H7 (cell line): ENCODE measurements around the gene TBC1D22B. TPM values are rescaled to one million over a fixed set of nuclear protein-coding genes. Genes with fewer than 3 reads are reported as not detected.

Source experiments
- DNase-seq: peaks from one replicate; pipeline ENCODE4 v3.0.0; 2012
- H3K27me3 ChIP-seq: 2 replicates; pipeline ENCODE4 v1.6.0; 2011; ENCODE audit warnings: mild to moderate bottlenecking, low read length; ENCODE audit not compliant: control insufficient read depth, insufficient read depth
- H3K36me3 ChIP-seq: replicated peaks from 2 replicates; pipeline ENCODE4 v1.5.1; 2011; ENCODE audit warnings: low read length; ENCODE audit not compliant: control insufficient read depth, insufficient read depth
- H3K4me3 ChIP-seq: 2 replicates; pipeline ENCODE4 v1.5.1; 2011; ENCODE audit warnings: low read depth, mild to moderate bottlenecking, control low read depth, low read length, moderate library complexity; ENCODE audit not compliant: insufficient read depth
- total RNA-seq: library from RNA; depleted of rRNA; stranded (reverse); fragments of >200 nt; shearing (Covaris generic); gene quantifications from 2 replicates; pipeline ENCODE4 v1.2.3, GENCODE V29; 2014; rRNA removed

TBC1D22B gene
- total RNA-seq = 14.5 and 17.5 TPM in 2 replicates

- Histone ChIP-seq H3K36me3 (no peaks in the 10 kb centered on the region), H3K27me3 (no peaks in the 10 kb centered on the region), H3K4me3 (peak within 1 kb of the TSS; percentile 88)
- peak; percentile 96 for DNase-seq
These were observed at the start of gene TBC1D22B, which contains the start of gene TMEM217 for GRCh38 chr6:37257634-37258404. Gene TBC1D22B, plus strand, starts transcription at chr6:37257772. Its CDS starts 146 bp downstream, at chr6:37257918. Gene TMEM217, minus strand, starts transcription at chr6:37258144. Its CDS starts 39,114 bp downstream, at chr6:37219030.

GRCh38 chr6:37207903-37208456, 49.6 kb upstream of the TBC1D22B start:
- H3K4me3 ChIP-seq = no peak overlapping the region
- no peaks in the 10 kb centered on the region for H3K27me3 ChIP-seq
- no peaks in the 10 kb centered on the region for H3K36me3 ChIP-seq
- peak; percentile 84 for DNase-seq

GRCh38 chr6:37208793-37209192, 48.8 kb upstream of the TBC1D22B start:
- no peak for DNase-seq

GRCh38 chr6:37209461-37210205, 47.9 kb upstream of the TBC1D22B start:
- Histone ChIP-seq H3K36me3 (no peaks in the 10 kb centered on the region), H3K4me3 (no peak overlapping the region), H3K27me3 (no peaks in the 10 kb centered on the region)
- DNase-seq = no peak

More at GRCh38 chr6:37208793-37209192, 48.8 kb upstream of the TBC1D22B start:
- no peaks in the 10 kb centered on the region for H3K36me3 ChIP-seq
- no peak overlapping the region for H3K4me3 ChIP-seq
- H3K27me3 ChIP-seq = no peaks in the 10 kb centered on the region

GRCh38 chr6:37210313-37210968, 47.1 kb upstream of the TBC1D22B start:
- no peaks in the 10 kb centered on the region for H3K36me3 ChIP-seq
- H3K4me3 ChIP-seq = no peak overlapping the region
- peak; percentile 71 for DNase-seq
- H3K27me3 ChIP-seq = no peaks in the 10 kb centered on the region

GRCh38 chr6:37212268-37212667, 45.3 kb upstream of the TBC1D22B start:
- no peak overlapping the region for H3K4me3 ChIP-seq

GRCh38 chr6:37218061-37218460, 39.5 kb upstream of the TBC1D22B start:
- DNase-seq = no peak
- no peak overlapping the region for H3K4me3 ChIP-seq
- no peaks in the 10 kb centered on the region for H3K36me3 ChIP-seq
- H3K27me3 ChIP-seq = no peaks in the 10 kb centered on the region

More at GRCh38 chr6:37212268-37212667, 45.3 kb upstream of the TBC1D22B start:
- DNase-seq = no peak
- no peaks in the 10 kb centered on the region for H3K36me3 ChIP-seq
- no peaks in the 10 kb centered on the region for H3K27me3 ChIP-seq

GRCh38 chr6:37218511-37218910, 39.1 kb upstream of the TBC1D22B start:
- Histone ChIP-seq H3K36me3 (no peaks in the 10 kb centered on the region), H3K4me3 (no peak overlapping the region), H3K27me3 (no peaks in the 10 kb centered on the region)
- no peak for DNase-seq

GRCh38 chr6:37221585-37222124, 35.9 kb upstream of the TBC1D22B start:
- no peaks in the 10 kb centered on the region for H3K36me3 ChIP-seq
- H3K27me3 ChIP-seq = no peaks in the 10 kb centered on the region
- peak overlapping the region; percentile 63 for H3K4me3 ChIP-seq

GRCh38 chr6:37222125-37222967, 35.2 kb upstream of the TBC1D22B start:
- peak; percentile 94 for DNase-seq
- Histone ChIP-seq H3K4me3 (peak overlapping the region; percentile 63), H3K36me3 (no peaks in the 10 kb centered on the region), H3K27me3 (no peaks in the 10 kb centered on the region)

More at GRCh38 chr6:37221585-37222124, 35.9 kb upstream of the TBC1D22B start:
- DNase-seq = peak; percentile 25

GRCh38 chr6:37222992-37223391, 34.6 kb upstream of the TBC1D22B start:
- DNase-seq = no peak
- H3K27me3 ChIP-seq = no peaks in the 10 kb centered on the region
- H3K4me3 ChIP-seq = no peak overlapping the region
- no peaks in the 10 kb centered on the region for H3K36me3 ChIP-seq

GRCh38 chr6:37225350-37226169, 32.0 kb upstream of the TBC1D22B start:
- Histone ChIP-seq H3K36me3 (no peaks in the 10 kb centered on the region), H3K4me3 (no peak overlapping the region), H3K27me3 (no peaks in the 10 kb centered on the region)
- no peak for DNase-seq

GRCh38 chr6:37230104-37230503, 27.5 kb upstream of the TBC1D22B start:
- Histone ChIP-seq H3K27me3 (no peaks in the 10 kb centered on the region), H3K36me3 (no peaks in the 10 kb centered on the region), H3K4me3 (no peak overlapping the region)
- DNase-seq = no peak
